ENCODE results near the gene LTBP2.

DNA sequence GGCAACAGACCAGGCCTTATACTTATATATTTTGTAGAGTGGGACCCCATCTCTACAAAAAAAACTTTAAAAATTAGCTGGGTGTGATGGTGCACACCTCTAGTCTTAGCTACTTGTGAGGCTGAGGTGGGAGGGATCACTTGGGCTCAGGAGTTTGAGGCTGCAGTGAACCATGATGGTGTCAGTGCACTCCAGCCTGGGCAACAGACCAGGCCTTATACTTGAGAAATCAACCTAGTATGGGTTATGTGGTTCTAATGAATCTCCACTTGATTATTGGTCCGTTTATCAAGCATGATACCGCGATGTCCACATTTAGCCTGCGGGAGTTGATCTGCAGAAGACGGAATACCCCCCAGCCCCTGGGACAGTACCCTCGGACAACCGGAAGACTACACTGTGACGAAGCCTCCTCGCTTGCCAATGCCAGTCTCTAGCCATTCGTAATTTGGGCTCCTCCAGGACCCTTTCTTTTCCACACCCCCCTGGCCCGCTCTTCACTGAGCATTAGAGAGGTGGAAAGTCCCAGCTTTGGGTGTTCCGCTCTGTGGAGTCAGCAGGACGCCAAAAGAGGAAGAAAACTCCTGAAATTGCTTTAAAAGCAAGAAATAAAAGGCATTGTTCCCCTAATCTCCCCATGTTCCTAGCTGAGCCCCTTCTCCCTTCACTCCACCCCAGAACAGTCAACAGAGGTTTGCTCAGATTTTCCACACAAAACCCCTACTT lies 19.4 kb downstream of the LTBP2 start:
- TF ChIP-seq SMC3 (IDR thresholded peaks at IDR 0.05) = no peak
- TF ChIP-seq, protein P1, sequence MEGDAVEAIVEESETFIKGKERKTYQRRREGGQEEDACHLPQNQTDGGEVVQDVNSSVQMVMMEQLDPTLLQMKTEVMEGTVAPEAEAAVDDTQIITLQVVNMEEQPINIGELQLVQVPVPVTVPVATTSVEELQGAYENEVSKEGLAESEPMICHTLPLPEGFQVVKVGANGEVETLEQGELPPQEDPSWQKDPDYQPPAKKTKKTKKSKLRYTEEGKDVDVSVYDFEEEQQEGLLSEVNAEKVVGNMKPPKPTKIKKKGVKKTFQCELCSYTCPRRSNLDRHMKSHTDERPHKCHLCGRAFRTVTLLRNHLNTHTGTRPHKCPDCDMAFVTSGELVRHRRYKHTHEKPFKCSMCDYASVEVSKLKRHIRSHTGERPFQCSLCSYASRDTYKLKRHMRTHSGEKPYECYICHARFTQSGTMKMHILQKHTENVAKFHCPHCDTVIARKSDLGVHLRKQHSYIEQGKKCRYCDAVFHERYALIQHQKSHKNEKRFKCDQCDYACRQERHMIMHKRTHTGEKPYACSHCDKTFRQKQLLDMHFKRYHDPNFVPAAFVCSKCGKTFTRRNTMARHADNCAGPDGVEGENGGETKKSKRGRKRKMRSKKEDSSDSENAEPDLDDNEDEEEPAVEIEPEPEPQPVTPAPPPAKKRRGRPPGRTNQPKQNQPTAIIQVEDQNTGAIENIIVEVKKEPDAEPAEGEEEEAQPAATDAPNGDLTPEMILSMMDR (IDR thresholded peaks at IDR 0.05) = no peak
- TF ChIP-seq POLR2AphosphoS2 (conservative IDR thresholded peaks at IDR 0.05; ENCODE audit: low read length) = no peak
- TF ChIP-seq ZFP36 (IDR thresholded peaks at IDR 0.05; ENCODE audit: borderline replicate concordance, partially characterized antibody) = no peak
- no peak for TF ChIP-seq RFX5 (IDR thresholded peaks at IDR 0.05)
- TF ChIP-seq, protein P2, sequence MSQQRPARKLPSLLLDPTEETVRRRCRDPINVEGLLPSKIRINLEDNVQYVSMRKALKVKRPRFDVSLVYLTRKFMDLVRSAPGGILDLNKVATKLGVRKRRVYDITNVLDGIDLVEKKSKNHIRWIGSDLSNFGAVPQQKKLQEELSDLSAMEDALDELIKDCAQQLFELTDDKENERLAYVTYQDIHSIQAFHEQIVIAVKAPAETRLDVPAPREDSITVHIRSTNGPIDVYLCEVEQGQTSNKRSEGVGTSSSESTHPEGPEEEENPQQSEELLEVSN (IDR thresholded peaks at IDR 0.05; ENCODE audit: borderline replicate concordance, low read depth) = no peak
- TF ChIP-seq, protein P3, sequence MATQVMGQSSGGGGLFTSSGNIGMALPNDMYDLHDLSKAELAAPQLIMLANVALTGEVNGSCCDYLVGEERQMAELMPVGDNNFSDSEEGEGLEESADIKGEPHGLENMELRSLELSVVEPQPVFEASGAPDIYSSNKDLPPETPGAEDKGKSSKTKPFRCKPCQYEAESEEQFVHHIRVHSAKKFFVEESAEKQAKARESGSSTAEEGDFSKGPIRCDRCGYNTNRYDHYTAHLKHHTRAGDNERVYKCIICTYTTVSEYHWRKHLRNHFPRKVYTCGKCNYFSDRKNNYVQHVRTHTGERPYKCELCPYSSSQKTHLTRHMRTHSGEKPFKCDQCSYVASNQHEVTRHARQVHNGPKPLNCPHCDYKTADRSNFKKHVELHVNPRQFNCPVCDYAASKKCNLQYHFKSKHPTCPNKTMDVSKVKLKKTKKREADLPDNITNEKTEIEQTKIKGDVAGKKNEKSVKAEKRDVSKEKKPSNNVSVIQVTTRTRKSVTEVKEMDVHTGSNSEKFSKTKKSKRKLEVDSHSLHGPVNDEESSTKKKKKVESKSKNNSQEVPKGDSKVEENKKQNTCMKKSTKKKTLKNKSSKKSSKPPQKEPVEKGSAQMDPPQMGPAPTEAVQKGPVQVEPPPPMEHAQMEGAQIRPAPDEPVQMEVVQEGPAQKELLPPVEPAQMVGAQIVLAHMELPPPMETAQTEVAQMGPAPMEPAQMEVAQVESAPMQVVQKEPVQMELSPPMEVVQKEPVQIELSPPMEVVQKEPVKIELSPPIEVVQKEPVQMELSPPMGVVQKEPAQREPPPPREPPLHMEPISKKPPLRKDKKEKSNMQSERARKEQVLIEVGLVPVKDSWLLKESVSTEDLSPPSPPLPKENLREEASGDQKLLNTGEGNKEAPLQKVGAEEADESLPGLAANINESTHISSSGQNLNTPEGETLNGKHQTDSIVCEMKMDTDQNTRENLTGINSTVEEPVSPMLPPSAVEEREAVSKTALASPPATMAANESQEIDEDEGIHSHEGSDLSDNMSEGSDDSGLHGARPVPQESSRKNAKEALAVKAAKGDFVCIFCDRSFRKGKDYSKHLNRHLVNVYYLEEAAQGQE (IDR thresholded peaks at IDR 0.05) = no peak
